Liver (tissue), 9 donors: ENCODE results near the gene RARB. TPM values are rescaled to one million over a fixed set of nuclear protein-coding genes. Genes with fewer than 3 reads are reported as not detected.

Experiments
- DNase-seq: peaks from one replicate; pipeline ENCODE4 v3.0.0-alpha.2; 2017; ENCODE audit warnings: low spot score
- H3K27ac ChIP-seq, 2 donors: one replicate each; pipeline ENCODE4 v1.7.0; 2013; ENCODE audit warnings: inconsistent platforms in 2 of 2, low read length in 2 of 2, control low read depth in 1 of 2, low read depth in 1 of 2, mild to moderate bottlenecking in 1 of 2
- H3K27me3 ChIP-seq, 4 donors: one replicate each; pipeline versions ENCODE4 v1.6.1 to v1.7.0; 2013; ENCODE audit warnings: low read length in 3 of 4, inconsistent platforms in 1 of 4, mild to moderate bottlenecking in 1 of 4, moderate library complexity in 1 of 4; ENCODE audit not compliant: control insufficient read depth in 4 of 4, insufficient read depth in 4 of 4
- H3K36me3 ChIP-seq, 4 donors: one replicate each; pipeline versions ENCODE4 v1.6.1 to v1.7.0; 2013; ENCODE audit warnings: low read length in 3 of 4, mild to moderate bottlenecking in 3 of 4, low read depth in 1 of 4, moderate library complexity in 1 of 4; ENCODE audit not compliant: control insufficient read depth in 4 of 4, insufficient read depth in 3 of 4
- H3K4me1 ChIP-seq, 4 donors: one replicate each; pipeline versions ENCODE4 v1.6.1 to v1.7.0; 2013; ENCODE audit warnings: low read length in 3 of 4, mild to moderate bottlenecking in 3 of 4, moderate library complexity in 1 of 4; ENCODE audit not compliant: control insufficient read depth in 4 of 4, insufficient read depth in 4 of 4
- H3K4me3 ChIP-seq, 3 donors: one replicate each; pipeline versions ENCODE4 v1.6.1 to v1.7.0; 2013; ENCODE audit warnings: low read length in 3 of 3, control low read depth in 1 of 3, low read depth in 1 of 3, mild to moderate bottlenecking in 1 of 3
- H3K9ac ChIP-seq, 2 donors: one replicate each; pipeline ENCODE4 v1.7.0; 2013; ENCODE audit warnings: low read length in 2 of 2, mild to moderate bottlenecking in 2 of 2, moderate library complexity in 2 of 2, control low read depth in 1 of 2, low read depth in 1 of 2
- H3K9me3 ChIP-seq, 4 donors: one replicate each; pipeline versions ENCODE4 v1.6.1 to v1.7.0; 2013; ENCODE audit warnings: low read length in 3 of 4; ENCODE audit not compliant: control insufficient read depth in 4 of 4
- CTCF ChIP-seq: fragments of 150-350 bp; IDR thresholded peaks from 2 replicates; pipeline ENCODE4 v1.5.1; 2017; ENCODE audit warnings: improper control_type of control experiment, low read depth, low read length; ENCODE audit not compliant: missing input control
- FOXA1 ChIP-seq: IDR thresholded peaks from 2 replicates; pipeline ENCODE4 v1.6.1; 2016; ENCODE audit warnings: antibody characterized with exemption
- GABPA ChIP-seq, 2 donors: IDR thresholded peaks in 1 of 2; conservative IDR thresholded peaks in 1 of 2; 2 replicates each; pipeline ENCODE4 v1.6.1; 2016; ENCODE audit warnings: antibody characterized with exemption in 2 of 2, mild to moderate bottlenecking in 1 of 2, moderate library complexity in 1 of 2
- HNF4A ChIP-seq, 2 donors: conservative IDR thresholded peaks; 2 replicates each; pipeline ENCODE4 v1.6.1; 2016; ENCODE audit warnings: antibody characterized with exemption in 2 of 2, mild to moderate bottlenecking in 2 of 2
- JUND ChIP-seq, 2 donors: IDR thresholded peaks; 2 replicates each; pipeline ENCODE4 v1.6.1; 2016; ENCODE audit warnings: antibody characterized with exemption in 2 of 2
- NR2F2 ChIP-seq: IDR thresholded peaks from 2 replicates; pipeline ENCODE4 v1.6.1; 2016; ENCODE audit warnings: antibody characterized with exemption
- RAD21 ChIP-seq, 2 donors: IDR thresholded peaks; 2 replicates each; pipeline ENCODE4 v1.6.1; 2016; ENCODE audit warnings: antibody characterized with exemption in 2 of 2, mild to moderate bottlenecking in 2 of 2
- RXRA ChIP-seq, 2 donors: IDR thresholded peaks; 2 replicates each; pipeline ENCODE4 v1.6.1; 2017 to 2018; ENCODE audit warnings: antibody characterized with exemption in 2 of 2, mild to moderate bottlenecking in 1 of 2
- SP1 ChIP-seq: IDR thresholded peaks from 2 replicates; pipeline ENCODE4 v1.6.1; 2018; ENCODE audit warnings: antibody characterized with exemption, mild to moderate bottlenecking
- YY1 ChIP-seq: IDR thresholded peaks from 2 replicates; pipeline ENCODE4 v1.6.1; 2016; ENCODE audit warnings: antibody characterized with exemption, mild to moderate bottlenecking
- WGBS: extraction: QIAGEN DNeasy Blood & Tissue Kit; methylation state at CpG from one replicate; pipeline ENCODE4 v1.1.7; 2013; 5-methylcytosine and 5-hydroxymethylcytosine counted together
- polyA plus RNA-seq, 2 donors: library from polyadenylated mRNA; stranded (reverse) in 1 of 2; unstranded in 1 of 2; fragments of 200-250 nt in 1 of 2; fragments of >200 nt in 1 of 2; fragmentation: Nextera tagmentation in 1 of 2; extraction: Ambion mirVana in 1 of 2; gene quantifications; one replicate each; pipeline versions ENCODE4 v1.2.1 to v1.2.3, GENCODE V29; 2013 to 2015
- total RNA-seq, 2 donors: library from RNA; depleted of rRNA; stranded (reverse); fragments of >200 nt; gene quantifications; one replicate each; pipeline ENCODE4 v1.2.3, GENCODE V29; 2014
- TF ChIP-seq, protein P1 (sequence below): IDR thresholded peaks from 2 replicates; pipeline ENCODE4 v1.6.1; 2016; ENCODE audit warnings: antibody characterized with exemption, mild to moderate bottlenecking
- TF ChIP-seq, protein P2 (sequence below): IDR thresholded peaks from 2 replicates; pipeline ENCODE4 v1.6.1; 2016; ENCODE audit warnings: antibody characterized with exemption
- donor health status: healthy.
- donor health status: healthy.
- donor health status: healthy.
- donor health status: healthy.
- donor health status: healthy.

RARB gene
- total and polyA plus RNA-seq, 4 donors: 2.1 to 3.3 (median 2.3) TPM

DNA sequence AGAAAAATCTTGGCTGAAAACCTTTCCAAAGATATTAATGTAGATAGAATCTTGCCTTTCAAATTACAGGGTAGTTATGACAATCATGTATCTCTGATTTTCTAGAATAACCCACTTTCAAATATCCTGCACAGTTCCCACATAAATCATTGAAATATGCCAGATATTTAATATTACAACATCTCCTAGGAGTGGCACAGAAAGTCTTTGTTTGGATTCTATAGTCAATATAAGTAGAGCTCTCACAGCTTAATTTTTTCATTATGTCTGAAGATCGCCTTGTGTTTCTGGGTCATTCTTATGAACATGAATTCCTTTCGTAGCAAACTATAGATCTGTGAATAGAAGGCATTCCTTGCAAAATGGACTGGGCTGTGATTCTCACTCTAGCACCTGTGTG lies 5.0 kb downstream of the RARB start:
- WGBS: 86% methylated on average over 2 of the region's 2 CpGs
- Histone ChIP-seq H3K27me3 (no peaks in the 10 kb centered on the region), H3K4me3 (no peak overlapping the region), H3K4me1 (peaks cover 0 to 21% (median 14%) of the 10 kb centered on the region in 4 donors), H3K27ac (peak overlapping the region in 1 of 2 donors; percentile 14), H3K9me3 (no peaks in the 10 kb centered on the region), H3K9ac (no peak overlapping the region), H3K36me3 (no peaks in the 10 kb centered on the region)
- no peak for DNase-seq
- TF ChIP-seq JUND (IDR thresholded peaks at IDR 0.05) (no peak), YY1 (no peak), FOXA1 (no peak), HNF4A (conservative IDR thresholded peaks at IDR 0.05) (no peak), SP1 (no peak), RXRA (IDR thresholded peaks at IDR 0.05) (no peak), NR2F2 (no peak)
- TF ChIP-seq, protein P1, sequence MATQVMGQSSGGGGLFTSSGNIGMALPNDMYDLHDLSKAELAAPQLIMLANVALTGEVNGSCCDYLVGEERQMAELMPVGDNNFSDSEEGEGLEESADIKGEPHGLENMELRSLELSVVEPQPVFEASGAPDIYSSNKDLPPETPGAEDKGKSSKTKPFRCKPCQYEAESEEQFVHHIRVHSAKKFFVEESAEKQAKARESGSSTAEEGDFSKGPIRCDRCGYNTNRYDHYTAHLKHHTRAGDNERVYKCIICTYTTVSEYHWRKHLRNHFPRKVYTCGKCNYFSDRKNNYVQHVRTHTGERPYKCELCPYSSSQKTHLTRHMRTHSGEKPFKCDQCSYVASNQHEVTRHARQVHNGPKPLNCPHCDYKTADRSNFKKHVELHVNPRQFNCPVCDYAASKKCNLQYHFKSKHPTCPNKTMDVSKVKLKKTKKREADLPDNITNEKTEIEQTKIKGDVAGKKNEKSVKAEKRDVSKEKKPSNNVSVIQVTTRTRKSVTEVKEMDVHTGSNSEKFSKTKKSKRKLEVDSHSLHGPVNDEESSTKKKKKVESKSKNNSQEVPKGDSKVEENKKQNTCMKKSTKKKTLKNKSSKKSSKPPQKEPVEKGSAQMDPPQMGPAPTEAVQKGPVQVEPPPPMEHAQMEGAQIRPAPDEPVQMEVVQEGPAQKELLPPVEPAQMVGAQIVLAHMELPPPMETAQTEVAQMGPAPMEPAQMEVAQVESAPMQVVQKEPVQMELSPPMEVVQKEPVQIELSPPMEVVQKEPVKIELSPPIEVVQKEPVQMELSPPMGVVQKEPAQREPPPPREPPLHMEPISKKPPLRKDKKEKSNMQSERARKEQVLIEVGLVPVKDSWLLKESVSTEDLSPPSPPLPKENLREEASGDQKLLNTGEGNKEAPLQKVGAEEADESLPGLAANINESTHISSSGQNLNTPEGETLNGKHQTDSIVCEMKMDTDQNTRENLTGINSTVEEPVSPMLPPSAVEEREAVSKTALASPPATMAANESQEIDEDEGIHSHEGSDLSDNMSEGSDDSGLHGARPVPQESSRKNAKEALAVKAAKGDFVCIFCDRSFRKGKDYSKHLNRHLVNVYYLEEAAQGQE: no peak
- TF ChIP-seq, protein P2, sequence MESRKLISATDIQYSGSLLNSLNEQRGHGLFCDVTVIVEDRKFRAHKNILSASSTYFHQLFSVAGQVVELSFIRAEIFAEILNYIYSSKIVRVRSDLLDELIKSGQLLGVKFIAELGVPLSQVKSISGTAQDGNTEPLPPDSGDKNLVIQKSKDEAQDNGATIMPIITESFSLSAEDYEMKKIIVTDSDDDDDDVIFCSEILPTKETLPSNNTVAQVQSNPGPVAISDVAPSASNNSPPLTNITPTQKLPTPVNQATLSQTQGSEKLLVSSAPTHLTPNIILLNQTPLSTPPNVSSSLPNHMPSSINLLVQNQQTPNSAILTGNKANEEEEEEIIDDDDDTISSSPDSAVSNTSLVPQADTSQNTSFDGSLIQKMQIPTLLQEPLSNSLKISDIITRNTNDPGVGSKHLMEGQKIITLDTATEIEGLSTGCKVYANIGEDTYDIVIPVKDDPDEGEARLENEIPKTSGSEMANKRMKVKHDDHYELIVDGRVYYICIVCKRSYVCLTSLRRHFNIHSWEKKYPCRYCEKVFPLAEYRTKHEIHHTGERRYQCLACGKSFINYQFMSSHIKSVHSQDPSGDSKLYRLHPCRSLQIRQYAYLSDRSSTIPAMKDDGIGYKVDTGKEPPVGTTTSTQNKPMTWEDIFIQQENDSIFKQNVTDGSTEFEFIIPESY: no peak

GRCh38 chr3:25433868-25434267 lies 5.8 kb downstream of the RARB start:
- H3K36me3 ChIP-seq: no peaks in the 10 kb centered on the region
- no peak overlapping the region for H3K4me3 ChIP-seq
- H3K27ac ChIP-seq: no peak overlapping the region
- H3K27me3 ChIP-seq: no peaks in the 10 kb centered on the region
- H3K4me1 ChIP-seq: peaks cover 0 to 17% (median 9%) of the 10 kb centered on the region in 4 donors
- TF ChIP-seq GABPA (IDR thresholded peaks at IDR 0.05 in 1 of 2, conservative IDR thresholded peaks at IDR 0.05 in 1 of 2) (peak in 1 of 2 donors; percentile 21), RAD21 (IDR thresholded peaks at IDR 0.05) (peak in 1 of 2 donors; percentile 18), NR2F2 (peak; percentile 44), CTCF (no peak), FOXA1 (no peak), RXRA (IDR thresholded peaks at IDR 0.05) (peak in 1 of 2 donors; percentile 15)
- TF ChIP-seq, protein P1: no peak
- DNase-seq: no peak
- H3K9ac ChIP-seq: no peak overlapping the region
- 70% methylated on average over 5 of the region's 5 CpGs for WGBS
- no peaks in the 10 kb centered on the region for H3K9me3 ChIP-seq
